Ectodermal cell (in vitro differentiated cells): ENCODE measurements around the gene CDC27.
"Not testable (repeated sequence)": the region's sequence is repeated elsewhere in the genome, so short reads cannot be mapped to it uniquely, and the experiment has no call there.

Experiments
- H3K27ac ChIP-seq: 2 replicates; pipeline ENCODE4 v1.7.0; 2013; ENCODE audit warnings: mild to moderate bottlenecking, low read depth, low read length; ENCODE audit not compliant: insufficient read depth, poor library complexity, severe bottlenecking
- H3K27me3 ChIP-seq: 2 replicates; pipeline ENCODE4 v1.7.0; 2013; ENCODE audit warnings: mild to moderate bottlenecking, low read length; ENCODE audit not compliant: insufficient read depth, control insufficient read depth, poor library complexity, severe bottlenecking
- H3K36me3 ChIP-seq: one replicate; pipeline ENCODE4 v1.7.0; 2013; ENCODE audit warnings: low read length; ENCODE audit not compliant: control insufficient read depth, insufficient read depth
- H3K4me1 ChIP-seq: one replicate; pipeline ENCODE4 v1.7.0; 2013; ENCODE audit warnings: low read length; ENCODE audit not compliant: control insufficient read depth, insufficient read depth
- H3K4me3 ChIP-seq: 2 replicates; pipeline ENCODE4 v1.7.0; 2013; ENCODE audit warnings: low read depth, low read length, control low read depth; ENCODE audit not compliant: insufficient read depth
- H3K9me3 ChIP-seq: 2 replicates; pipeline ENCODE4 v1.7.0; 2013; ENCODE audit warnings: mild to moderate bottlenecking, low read length, moderate library complexity; ENCODE audit not compliant: control insufficient read depth
- WGBS, 2 experiments: methylation state at CpG; one replicate each; pipeline ENCODE4 v1.1.7; 2013; ENCODE audit warnings: missing lambda C conversion rate in 2 of 2; 5-methylcytosine and 5-hydroxymethylcytosine counted together

The CDC27 gene

DNA sequence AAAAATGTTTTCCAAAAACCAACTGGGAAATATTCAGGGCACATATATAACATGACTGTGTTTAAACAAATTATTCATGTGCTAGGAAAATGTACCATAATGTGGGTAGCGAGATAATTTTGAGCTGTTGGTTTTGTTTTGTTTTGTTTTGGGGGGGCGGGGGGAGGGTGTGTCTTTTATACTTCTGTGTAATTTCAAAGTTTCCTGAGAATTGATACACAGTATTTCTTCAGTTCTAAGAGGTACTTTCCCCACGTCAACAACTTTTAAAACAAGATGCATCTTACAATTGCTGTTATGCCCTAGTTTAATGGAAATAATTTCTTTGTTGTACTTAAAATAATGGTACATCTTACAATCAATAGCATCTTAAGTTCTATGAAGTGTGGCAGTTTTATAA lies 110.3 kb downstream of the CDC27 start:
- Histone ChIP-seq H3K27me3 (no peaks in the 10 kb centered on the region), H3K9me3 (no peaks in the 10 kb centered on the region), H3K4me1 (no peaks in the 10 kb centered on the region), H3K27ac (no peak overlapping the region), H3K4me3 (no peak overlapping the region), H3K36me3 (no peaks in the 10 kb centered on the region)
- WGBS, 2 experiments = 93 to 96% methylated on average over 2 to 3 of the region's 3 CpGs

DNA sequence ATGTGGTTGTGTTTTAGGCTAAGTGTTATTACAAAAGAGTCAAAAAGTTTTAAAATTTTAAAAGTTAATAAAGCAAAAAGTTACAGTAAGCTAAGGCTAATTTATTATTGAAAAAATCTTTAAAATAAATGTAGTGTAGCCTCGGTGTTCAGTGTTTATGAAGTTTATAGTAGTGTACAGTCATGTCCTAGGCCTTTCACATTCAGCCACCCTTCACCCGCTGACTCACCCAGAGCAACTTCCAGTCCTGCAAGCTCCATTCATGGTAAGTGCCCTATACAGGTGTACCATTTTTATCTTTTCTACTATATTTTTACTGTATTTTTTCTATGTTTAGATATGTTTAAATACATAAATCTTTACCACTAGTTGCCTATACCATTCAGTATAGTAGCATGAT lies 111.5 kb downstream of the CDC27 start:
- no peaks in the 10 kb centered on the region for H3K36me3 ChIP-seq
- H3K9me3 ChIP-seq = no peaks in the 10 kb centered on the region
- H3K4me3 ChIP-seq = no peak overlapping the region
- H3K27me3 ChIP-seq = no peaks in the 10 kb centered on the region
- 100% methylated on average over 2 of the region's 2 CpGs; no CpG with 5 or more reads in 1 of the 2 experiments for WGBS, 2 experiments
- H3K27ac ChIP-seq = no peak overlapping the region
- no peaks in the 10 kb centered on the region for H3K4me1 ChIP-seq

DNA sequence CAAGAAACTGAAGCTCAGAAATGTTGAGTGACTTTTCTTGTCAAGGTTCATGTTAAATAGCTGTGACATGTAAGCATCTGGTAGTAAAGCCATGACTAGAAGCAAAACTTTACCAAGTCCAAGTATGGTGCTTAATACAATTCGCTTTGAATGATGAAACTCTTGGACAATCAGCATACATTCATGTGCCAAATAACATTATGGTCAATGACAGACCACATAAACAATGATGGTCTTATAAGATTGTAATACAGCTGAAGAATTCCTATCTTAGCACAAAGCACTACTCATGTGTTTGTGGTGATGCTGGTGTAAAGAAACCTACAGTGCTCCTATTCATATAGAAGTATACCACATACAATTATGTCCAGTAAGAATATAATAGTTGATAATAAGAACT lies 112.9 kb downstream of the CDC27 start:
- no peaks in the 10 kb centered on the region for H3K27me3 ChIP-seq
- H3K36me3 ChIP-seq = no peaks in the 10 kb centered on the region
- H3K9me3 ChIP-seq = no peaks in the 10 kb centered on the region
- WGBS, 2 experiments = 94 to 100% methylated on average over 1 of the region's 1 CpG
- no peak overlapping the region for H3K27ac ChIP-seq
- no peak overlapping the region for H3K4me3 ChIP-seq
- no peaks in the 10 kb centered on the region for H3K4me1 ChIP-seq

DNA sequence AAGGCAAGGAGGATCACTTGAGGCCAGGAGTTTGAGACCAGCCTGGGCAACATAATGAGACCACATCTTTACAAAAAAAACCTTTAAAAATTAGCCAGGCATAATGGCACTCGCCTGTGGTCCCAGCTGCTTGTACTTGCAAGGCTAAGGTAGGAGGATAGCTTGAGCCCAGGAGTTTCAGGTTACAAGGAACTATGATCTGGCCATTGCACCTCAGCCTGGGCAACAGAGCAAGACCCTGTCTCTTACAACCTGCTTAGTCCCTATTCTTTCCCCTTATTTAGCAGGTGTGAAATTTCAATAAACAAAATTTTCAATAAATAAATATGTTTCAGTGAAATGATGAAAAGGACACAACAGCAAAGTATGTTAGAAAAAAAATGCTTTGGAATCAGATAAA lies 114.7 kb downstream of the CDC27 start:
- not testable (repeated sequence) for H3K27me3 ChIP-seq, H3K4me3 ChIP-seq, H3K9me3 ChIP-seq, H3K27ac ChIP-seq, H3K36me3 ChIP-seq, H3K4me1 ChIP-seq
- WGBS, 2 experiments = 84 to 94% methylated on average over 1 of the region's 1 CpG

DNA sequence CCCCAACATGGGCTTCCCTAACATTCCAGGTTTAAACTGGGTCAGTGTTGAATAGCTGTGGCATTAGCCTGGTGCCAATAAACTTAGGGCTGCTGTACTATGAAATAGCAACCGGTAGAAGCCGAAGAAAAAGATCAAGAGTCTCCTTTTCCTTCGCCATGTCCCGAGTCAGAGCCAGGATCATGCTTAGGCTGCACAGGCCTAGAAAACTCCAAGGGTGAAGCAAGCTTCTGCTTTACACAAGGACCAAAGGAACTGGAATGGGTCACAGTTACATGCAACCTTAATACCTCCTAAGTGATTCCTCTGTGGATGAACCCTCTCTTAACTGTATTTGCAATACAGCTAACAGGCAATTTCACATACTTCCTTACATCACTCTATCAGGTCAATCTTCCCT lies 115.5 kb downstream of the CDC27 start:
- H3K4me3 ChIP-seq, H3K4me1 ChIP-seq, H3K9me3 ChIP-seq, H3K36me3 ChIP-seq, H3K27me3 ChIP-seq, H3K27ac ChIP-seq: not testable (repeated sequence)
- WGBS, 2 experiments = 96 to 98% methylated on average over 4 of the region's 4 CpGs

DNA sequence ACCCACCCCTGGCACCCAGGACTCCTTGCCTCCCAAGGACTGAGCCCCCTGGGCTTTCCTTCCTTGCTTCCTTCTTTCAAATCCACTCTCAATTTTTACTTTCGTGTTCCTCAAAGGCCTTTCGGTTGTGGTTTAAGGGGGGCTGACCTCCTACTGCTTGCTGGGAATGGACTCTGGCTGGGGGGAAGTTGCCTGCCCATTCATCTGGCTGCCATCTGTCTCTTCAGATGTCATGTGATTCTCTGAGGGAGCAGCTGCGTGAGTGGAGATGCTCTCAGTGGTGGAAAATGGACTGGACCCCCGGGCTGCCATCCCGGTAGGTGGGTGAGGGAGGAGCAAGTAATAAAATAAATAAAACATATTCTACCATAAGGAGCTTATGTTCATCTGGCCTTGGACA lies 116.2 kb downstream of the CDC27 start:
- 31 to 52% methylated on average over 2 to 4 of the region's 5 CpGs for WGBS, 2 experiments
- Histone ChIP-seq H3K27me3 (no peaks in the 10 kb centered on the region), H3K27ac (no peak overlapping the region), H3K4me3 (no peak overlapping the region), H3K9me3 (no peaks in the 10 kb centered on the region), H3K36me3 (no peaks in the 10 kb centered on the region), H3K4me1 (no peaks in the 10 kb centered on the region)

DNA sequence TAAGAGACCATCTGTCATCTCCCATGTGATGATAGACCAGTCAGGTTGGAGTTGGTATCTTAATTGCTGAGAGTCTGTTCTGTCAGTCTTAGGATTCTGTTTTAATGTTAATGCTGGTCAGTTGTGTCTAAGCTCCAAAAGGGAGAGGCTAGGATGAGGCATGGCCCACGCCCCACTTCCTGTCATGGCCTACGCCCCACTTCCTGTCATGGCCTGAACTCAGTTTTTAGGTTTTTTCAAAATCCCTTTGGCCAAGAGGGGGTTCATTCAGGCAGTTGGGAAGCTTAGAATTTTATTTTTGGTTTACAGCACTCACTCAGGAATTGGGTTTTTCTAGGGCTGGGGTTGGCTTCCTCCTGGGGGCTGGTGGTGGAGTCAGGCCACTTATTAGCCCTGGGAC lies 117.9 kb downstream of the CDC27 start:
- not testable (repeated sequence) for H3K4me3 ChIP-seq, H3K36me3 ChIP-seq, H3K27ac ChIP-seq, H3K4me1 ChIP-seq, H3K27me3 ChIP-seq, H3K9me3 ChIP-seq
- WGBS, 2 experiments = 95 to 96% methylated on average over 2 of the region's 2 CpGs

DNA sequence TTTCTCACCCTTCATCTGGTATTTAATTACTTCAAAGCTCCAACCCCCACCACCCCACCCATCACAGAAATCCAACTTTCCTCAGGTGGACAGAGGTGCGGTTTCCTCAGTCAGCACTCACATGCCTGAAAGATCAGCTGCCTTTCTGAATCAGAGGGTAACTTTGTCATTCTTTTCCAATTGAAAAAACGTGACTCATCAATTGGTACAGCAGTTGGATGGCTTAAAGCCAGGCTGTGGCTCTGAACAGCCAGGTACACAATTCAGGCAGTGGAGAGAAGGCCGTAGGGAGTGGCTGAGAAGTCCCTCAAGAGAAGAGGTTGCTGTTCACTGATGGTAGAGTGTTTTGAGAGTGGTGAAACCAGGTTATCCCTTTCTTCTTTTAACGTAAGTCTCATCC lies 118.8 kb downstream of the CDC27 start:
- H3K4me3 ChIP-seq, H3K27ac ChIP-seq: not testable (repeated sequence)
- WGBS, 2 experiments = 86 to 93% methylated on average over 3 of the region's 4 CpGs

More for the DNA sequence above, 118.8 kb downstream of the CDC27 start:
- H3K27me3 ChIP-seq, H3K36me3 ChIP-seq, H3K4me1 ChIP-seq, H3K9me3 ChIP-seq: not testable (repeated sequence)
